Neuronal stem cell (in vitro differentiated cells): ENCODE results near the gene GRIK3.

ENCODE experiments used
- DNase-seq: peaks from one replicate; pipeline ENCODE4 v3.0.0-alpha.2; 2013; ENCODE audit warnings: low spot score
- H2AFZ ChIP-seq: one replicate; pipeline ENCODE4 v1.6.1; 2013; ENCODE audit warnings: mild to moderate bottlenecking, low read length, inconsistent platforms
- H2AK5ac ChIP-seq: 2 replicates; pipeline ENCODE4 v1.6.1; 2013; ENCODE audit warnings: low read depth, mild to moderate bottlenecking, inconsistent platforms, low read length, moderate library complexity, mixed read lengths
- H2BK120ac ChIP-seq: 2 replicates; pipeline ENCODE4 v1.6.1; 2013; ENCODE audit warnings: low read depth, mild to moderate bottlenecking, inconsistent platforms, low read length, moderate library complexity, mixed read lengths
- H2BK12ac ChIP-seq: one replicate; pipeline ENCODE4 v1.6.1; 2013; ENCODE audit warnings: low read length, inconsistent platforms
- H2BK15ac ChIP-seq: 2 replicates; pipeline ENCODE4 v1.6.1; 2013; ENCODE audit warnings: mild to moderate bottlenecking, low read length, inconsistent platforms, mixed read lengths
- H2BK5ac ChIP-seq: one replicate; pipeline ENCODE4 v1.6.1; 2013; ENCODE audit warnings: inconsistent platforms, mild to moderate bottlenecking, low read length, moderate library complexity
- H3K14ac ChIP-seq: one replicate; pipeline ENCODE4 v1.6.1; 2013; ENCODE audit warnings: low read length, inconsistent platforms
- H3K18ac ChIP-seq: 2 replicates; pipeline ENCODE4 v1.6.1; 2013; ENCODE audit warnings: low read length, inconsistent platforms
- H3K23ac ChIP-seq: 2 replicates; pipeline ENCODE4 v1.6.1; 2013; ENCODE audit warnings: low read depth, mild to moderate bottlenecking, mixed read lengths, low read length, inconsistent platforms; ENCODE audit not compliant: poor library complexity
- H3K27ac ChIP-seq: replicated peaks from 3 replicates; pipeline ENCODE4 v1.5.1; 2013; ENCODE audit warnings: low read length, inconsistent platforms
- H3K27me3 ChIP-seq, 3 experiments: 2 replicates each; pipeline ENCODE4 v1.6.1; 2013; ENCODE audit warnings: low read length in 3 of 3, mild to moderate bottlenecking in 2 of 3, inconsistent platforms in 1 of 3, low read depth in 1 of 3, mixed read lengths in 1 of 3, moderate library complexity in 1 of 3; ENCODE audit not compliant: control insufficient read depth in 3 of 3, insufficient read depth in 3 of 3
- H3K36me3 ChIP-seq, 2 donors: replicated peaks in 1 of 2; 2 replicates each; pipeline ENCODE4 v1.6.1; 2013; ENCODE audit warnings: low read length in 2 of 2; ENCODE audit not compliant: control insufficient read depth in 2 of 2, insufficient read depth in 2 of 2
- H3K4ac ChIP-seq: 2 replicates; pipeline ENCODE4 v1.6.1; 2013; ENCODE audit warnings: inconsistent platforms, mild to moderate bottlenecking, low read length, moderate library complexity
- H3K4me1 ChIP-seq, 2 donors: 1 replicate in 1 of 2; 2 replicates in 1 of 2; pipeline ENCODE4 v1.6.1; 2013; ENCODE audit warnings: low read length in 2 of 2, low read depth in 1 of 2; ENCODE audit not compliant: control insufficient read depth in 2 of 2, insufficient read depth in 1 of 2
- H3K4me2 ChIP-seq: one replicate; pipeline ENCODE4 v1.6.1; 2013; ENCODE audit warnings: mild to moderate bottlenecking, low read length, inconsistent platforms; ENCODE audit not compliant: insufficient read depth, poor library complexity, severe bottlenecking
- H3K4me3 ChIP-seq, 2 donors: 2 replicates each; pipeline ENCODE4 v1.5.1; 2013; ENCODE audit warnings: low read length in 2 of 2, mild to moderate bottlenecking in 2 of 2, inconsistent platforms in 1 of 2, moderate library complexity in 1 of 2
- H3K79me1 ChIP-seq: one replicate; pipeline ENCODE4 v1.6.1; 2013; ENCODE audit warnings: low read depth, mild to moderate bottlenecking, inconsistent platforms, low read length, moderate library complexity
- H3K9ac ChIP-seq: one replicate; pipeline ENCODE4 v1.6.1; 2013; ENCODE audit warnings: mild to moderate bottlenecking, low read depth, low read length, inconsistent platforms; ENCODE audit not compliant: poor library complexity
- H3K9me3 ChIP-seq, 2 donors: replicated peaks in 1 of 2; 2 replicates each; pipeline versions ENCODE3 to v1.6.1; 2013; ENCODE audit warnings: low read length in 2 of 2, mild to moderate bottlenecking in 2 of 2, inconsistent platforms in 1 of 2, low read depth in 1 of 2, mixed read lengths in 1 of 2, moderate library complexity in 1 of 2; ENCODE audit not compliant: control insufficient read depth in 2 of 2, insufficient read depth in 1 of 2
- H4K8ac ChIP-seq: one replicate; pipeline ENCODE4 v1.6.1; 2013; ENCODE audit warnings: low read depth, mild to moderate bottlenecking, inconsistent platforms, low read length, moderate library complexity
- H4K91ac ChIP-seq: one replicate; pipeline ENCODE4 v1.6.1; 2013; ENCODE audit warnings: low read length, low read depth, mild to moderate bottlenecking, inconsistent platforms; ENCODE audit not compliant: poor library complexity
- WGBS, 2 donors: extraction: QIAGEN DNeasy Blood & Tissue Kit; methylation state at CpG; one replicate each; pipeline ENCODE4 v1.1.7; 2013; ENCODE audit warnings: missing lambda C conversion rate in 2 of 2, mixed read lengths in 1 of 2; ENCODE audit not compliant: insufficient read length in 2 of 2, insufficient replicate concordance in 1 of 2; ENCODE audit errors: extremely low coverage in 2 of 2; 5-methylcytosine and 5-hydroxymethylcytosine counted together

Gene GRIK3

DNA sequence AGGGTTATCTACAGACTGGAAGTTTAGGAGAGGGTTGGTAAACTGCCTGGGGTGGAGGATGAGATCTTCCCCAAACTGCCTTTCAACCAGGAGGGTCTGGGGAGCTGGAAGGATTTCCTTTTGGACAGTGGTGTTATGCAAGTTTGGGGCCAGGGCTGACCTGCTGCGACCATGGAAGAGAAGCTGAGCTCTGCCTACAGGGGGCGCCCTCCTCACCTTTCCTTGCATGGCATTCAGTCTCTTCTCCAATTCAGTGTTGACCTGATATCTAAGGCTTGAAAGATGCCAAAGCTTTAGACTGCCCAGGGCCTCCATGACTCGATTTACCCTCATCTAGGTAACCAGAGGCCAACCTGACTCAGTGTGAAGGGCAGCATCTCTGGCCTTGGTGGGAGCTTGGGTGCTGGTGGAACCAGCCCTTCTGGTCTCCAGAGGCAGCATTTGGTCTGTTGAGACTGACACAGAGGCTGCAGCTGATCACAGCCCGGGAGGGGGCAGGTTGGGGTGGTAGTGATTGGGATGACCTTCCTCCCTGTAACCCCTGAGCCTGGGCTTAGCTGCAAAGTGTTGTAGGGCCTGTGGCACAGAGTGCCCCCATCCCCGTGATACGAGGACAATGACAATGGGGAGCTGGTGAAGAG lies 170.0 kb downstream of the GRIK3 start:
- Histone ChIP-seq H4K8ac (no peak overlapping the region), H3K14ac (no peak overlapping the region), H3K9ac (no peak overlapping the region), H2AFZ (no peak overlapping the region), H3K9me3 (no peaks in the 10 kb centered on the region), H3K36me3 (no peaks in the 10 kb centered on the region), H3K4ac (no peak overlapping the region), H3K23ac (no peak overlapping the region), H4K91ac (no peak overlapping the region), H2AK5ac (no peak overlapping the region), H2BK5ac (no peak overlapping the region), H3K79me1 (no peaks in the 10 kb centered on the region), H3K4me3 (no peak overlapping the region), H3K4me2 (no peak overlapping the region), H2BK15ac (no peak overlapping the region), H3K27ac (no peak overlapping the region), H3K27me3 (no peaks in the 10 kb centered on the region), H3K18ac (no peak overlapping the region), H2BK12ac (no peak overlapping the region), H2BK120ac (no peak overlapping the region), H3K4me1 (peaks cover 0 to 4% of the 10 kb centered on the region in 2 donors)
- no CpG with 5 or more reads among the region's 6 CpGs for WGBS, 2 donors
- peak; percentile 18 for DNase-seq

DNA sequence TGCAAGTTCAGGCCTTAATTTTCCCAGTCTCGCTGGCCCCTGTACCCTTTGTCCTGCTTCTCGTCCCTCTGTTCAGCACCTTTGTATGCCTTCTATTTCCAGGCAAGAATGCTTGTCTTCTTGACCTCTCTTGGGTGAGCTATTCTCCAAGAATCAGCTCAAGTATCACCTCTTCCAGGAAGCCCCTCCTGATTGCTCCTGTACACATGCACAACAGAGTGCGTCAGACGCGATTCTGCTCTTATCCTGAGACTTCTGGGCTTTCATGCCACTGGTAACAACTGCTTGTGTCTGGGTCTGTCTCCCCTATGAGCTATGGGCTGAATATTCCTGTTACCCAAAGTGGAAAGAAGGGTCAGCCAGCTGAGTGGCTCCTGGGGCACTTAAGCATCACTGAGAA lies 170.8 kb downstream of the GRIK3 start:
- Histone ChIP-seq H3K4me3 (no peak overlapping the region), H3K9me3 (no peaks in the 10 kb centered on the region), H3K27ac (no peak overlapping the region), H2BK5ac (no peak overlapping the region), H3K9ac (no peak overlapping the region), H2AK5ac (no peak overlapping the region), H3K4me1 (peaks cover 0 to 4% of the 10 kb centered on the region in 2 donors), H2BK15ac (no peak overlapping the region), H4K8ac (no peak overlapping the region), H3K27me3 (no peaks in the 10 kb centered on the region), H3K14ac (no peak overlapping the region), H2BK120ac (no peak overlapping the region), H3K23ac (no peak overlapping the region), H3K4me2 (no peak overlapping the region), H2AFZ (no peak overlapping the region), H3K79me1 (no peaks in the 10 kb centered on the region), H3K36me3 (no peaks in the 10 kb centered on the region), H3K18ac (no peak overlapping the region), H4K91ac (no peak overlapping the region), H2BK12ac (no peak overlapping the region), H3K4ac (no peak overlapping the region)
- no peak for DNase-seq
- no CpG with 5 or more reads among the region's 5 CpGs for WGBS, 2 donors

- no CpG with 5 or more reads among the region's 3 CpGs for WGBS, 2 donors
- no peak overlapping the region for H3K9ac ChIP-seq
- no peak overlapping the region for H3K23ac ChIP-seq
- H2BK5ac ChIP-seq: no peak overlapping the region
- no peak overlapping the region for H4K8ac ChIP-seq
- no peak overlapping the region for H2BK12ac ChIP-seq
- H3K36me3 ChIP-seq: no peaks in the 10 kb centered on the region
- H3K18ac ChIP-seq: no peak overlapping the region
- H4K91ac ChIP-seq: no peak overlapping the region
- no peak overlapping the region for H3K27ac ChIP-seq
- peaks cover 0 to 4% of the 10 kb centered on the region in 2 donors for H3K4me1 ChIP-seq
- no peak overlapping the region for H3K4me3 ChIP-seq
- H3K14ac ChIP-seq: no peak overlapping the region
- no peak overlapping the region for H3K4me2 ChIP-seq
- no peak overlapping the region for H3K4ac ChIP-seq
- no peak overlapping the region for H2BK15ac ChIP-seq
- H2AK5ac ChIP-seq: no peak overlapping the region
- no peak overlapping the region for H2AFZ ChIP-seq
- H3K27me3 ChIP-seq: no peaks in the 10 kb centered on the region
- no peak for DNase-seq
- H3K9me3 ChIP-seq: no peaks in the 10 kb centered on the region
- H3K79me1 ChIP-seq: no peaks in the 10 kb centered on the region
- H2BK120ac ChIP-seq: no peak overlapping the region
These were observed 171.3 kb downstream of the GRIK3 start for GRCh38 chr1:36863061-36863460.

- Histone ChIP-seq H3K9ac (no peak overlapping the region), H2BK120ac (no peak overlapping the region), H2BK12ac (no peak overlapping the region), H3K27me3 (no peaks in the 10 kb centered on the region), H3K4ac (no peak overlapping the region), H3K9me3 (no peaks in the 10 kb centered on the region), H3K4me3 (no peak overlapping the region), H3K27ac (no peak overlapping the region), H3K14ac (no peak overlapping the region), H3K36me3 (no peaks in the 10 kb centered on the region), H2AFZ (no peak overlapping the region), H3K4me2 (no peak overlapping the region), H3K4me1 (peaks cover 0 to 4% of the 10 kb centered on the region in 2 donors), H2BK15ac (no peak overlapping the region), H2AK5ac (no peak overlapping the region), H4K91ac (no peak overlapping the region), H3K18ac (no peak overlapping the region), H2BK5ac (no peak overlapping the region), H3K23ac (no peak overlapping the region), H4K8ac (no peak overlapping the region), H3K79me1 (no peaks in the 10 kb centered on the region)
- no CpG with 5 or more reads among the region's 2 CpGs for WGBS, 2 donors
- no peak for DNase-seq
These were observed 172.9 kb downstream of the GRIK3 start for GRCh38 chr1:36861375-36861774.
